ENCODE measurements around the gene INMT.

Gene INMT

DNA sequence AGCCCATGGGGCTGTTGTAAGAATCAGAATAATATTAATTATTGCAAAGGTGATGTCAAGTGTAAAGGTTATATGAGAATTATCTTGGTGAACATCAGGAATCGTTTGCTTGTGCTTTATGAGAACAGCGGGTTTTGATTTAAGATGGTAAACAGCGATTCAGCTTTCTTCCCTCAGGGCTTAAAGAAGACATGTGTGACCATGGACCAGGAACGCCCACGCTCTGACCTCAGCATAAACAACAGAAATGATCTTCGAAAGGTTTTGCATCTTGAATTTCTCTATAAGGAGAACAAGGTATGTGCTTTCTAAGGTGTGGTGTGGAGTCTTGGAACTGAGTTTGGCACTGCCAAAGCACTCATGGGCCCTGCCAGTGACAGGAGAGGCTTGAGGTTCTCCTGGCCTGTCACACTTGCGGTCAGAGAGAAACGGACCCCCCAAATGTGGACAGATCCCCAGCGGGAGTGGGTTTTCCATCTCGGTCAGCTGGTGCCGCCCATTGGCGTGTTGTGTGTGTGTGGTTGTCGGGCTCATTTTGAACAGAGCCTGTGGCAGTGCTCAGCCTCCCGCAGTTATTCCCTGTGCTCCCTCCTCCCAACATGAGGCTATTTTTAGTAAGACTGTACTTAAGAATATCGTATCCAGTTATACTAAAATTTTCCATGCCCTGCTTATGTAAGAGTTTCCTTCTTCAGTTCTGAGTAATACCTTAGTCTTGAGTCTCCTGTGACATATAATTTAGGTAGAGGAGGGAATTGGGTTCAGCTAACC is 26.5 kb downstream of the INMT start:
- TF ChIP-seq ZNF10 (tag by site-specific recombination; IDR thresholded peaks at IDR 0.05): no peak
- no peak for TF ChIP-seq MYNN (tag by site-specific recombination; IDR thresholded peaks at IDR 0.05; ENCODE audit: borderline replicate concordance)
- TF ChIP-seq ZBTB48 (tag by site-specific recombination; IDR thresholded peaks at IDR 0.05): no peak
- TF ChIP-seq BCL11A (tag by site-specific recombination; IDR thresholded peaks at IDR 0.05; ENCODE audit: low read depth): no peak
- no peak for TF ChIP-seq IKZF3 (tag by site-specific recombination; IDR thresholded peaks at IDR 0.05)
- TF ChIP-seq, protein P1, sequence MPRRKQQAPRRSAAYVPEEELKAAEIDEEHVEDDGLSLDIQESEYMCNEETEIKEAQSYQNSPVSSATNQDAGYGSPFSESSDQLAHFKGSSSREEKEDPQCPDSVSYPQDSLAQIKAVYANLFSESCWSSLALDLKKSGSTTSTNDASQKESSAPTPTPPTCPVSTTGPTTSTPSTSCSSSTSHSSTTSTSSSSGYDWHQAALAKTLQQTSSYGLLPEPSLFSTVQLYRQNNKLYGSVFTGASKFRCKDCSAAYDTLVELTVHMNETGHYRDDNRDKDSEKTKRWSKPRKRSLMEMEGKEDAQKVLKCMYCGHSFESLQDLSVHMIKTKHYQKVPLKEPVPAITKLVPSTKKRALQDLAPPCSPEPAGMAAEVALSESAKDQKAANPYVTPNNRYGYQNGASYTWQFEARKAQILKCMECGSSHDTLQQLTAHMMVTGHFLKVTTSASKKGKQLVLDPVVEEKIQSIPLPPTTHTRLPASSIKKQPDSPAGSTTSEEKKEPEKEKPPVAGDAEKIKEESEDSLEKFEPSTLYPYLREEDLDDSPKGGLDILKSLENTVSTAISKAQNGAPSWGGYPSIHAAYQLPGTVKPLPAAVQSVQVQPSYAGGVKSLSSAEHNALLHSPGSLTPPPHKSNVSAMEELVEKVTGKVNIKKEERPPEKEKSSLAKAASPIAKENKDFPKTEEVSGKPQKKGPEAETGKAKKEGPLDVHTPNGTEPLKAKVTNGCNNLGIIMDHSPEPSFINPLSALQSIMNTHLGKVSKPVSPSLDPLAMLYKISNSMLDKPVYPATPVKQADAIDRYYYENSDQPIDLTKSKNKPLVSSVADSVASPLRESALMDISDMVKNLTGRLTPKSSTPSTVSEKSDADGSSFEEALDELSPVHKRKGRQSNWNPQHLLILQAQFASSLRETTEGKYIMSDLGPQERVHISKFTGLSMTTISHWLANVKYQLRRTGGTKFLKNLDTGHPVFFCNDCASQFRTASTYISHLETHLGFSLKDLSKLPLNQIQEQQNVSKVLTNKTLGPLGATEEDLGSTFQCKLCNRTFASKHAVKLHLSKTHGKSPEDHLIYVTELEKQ (tag by site-specific recombination; IDR thresholded peaks at IDR 0.05; ENCODE audit: borderline replicate concordance): no peak
- TF ChIP-seq ZFP37 (tag by site-specific recombination; IDR thresholded peaks at IDR 0.05): no peak
- ChIA-PET POLR2A (no interaction called here), CTCF (no interaction called here)
- Histone ChIP-seq H3K27ac (ENCODE audit: extremely low read depth, low read depth, low read length) (no peak overlapping the region), H3K36me3 (ENCODE audit: control insufficient read depth in 2 of 2, insufficient read depth in 1 of 2, low read length in 2 of 2) (peaks cover 12 to 30% of the 10 kb centered on the region in 2 experiments), H3K4me3 (ENCODE audit: low read depth, low read length) (no peak overlapping the region), H3K9me3 (ENCODE audit: control insufficient read depth, insufficient read depth, low read depth, low read length) (no peaks in the 10 kb centered on the region), H3K4me1 (ENCODE audit: control insufficient read depth, insufficient read depth, low read length) (no peaks in the 10 kb centered on the region)

DNA sequence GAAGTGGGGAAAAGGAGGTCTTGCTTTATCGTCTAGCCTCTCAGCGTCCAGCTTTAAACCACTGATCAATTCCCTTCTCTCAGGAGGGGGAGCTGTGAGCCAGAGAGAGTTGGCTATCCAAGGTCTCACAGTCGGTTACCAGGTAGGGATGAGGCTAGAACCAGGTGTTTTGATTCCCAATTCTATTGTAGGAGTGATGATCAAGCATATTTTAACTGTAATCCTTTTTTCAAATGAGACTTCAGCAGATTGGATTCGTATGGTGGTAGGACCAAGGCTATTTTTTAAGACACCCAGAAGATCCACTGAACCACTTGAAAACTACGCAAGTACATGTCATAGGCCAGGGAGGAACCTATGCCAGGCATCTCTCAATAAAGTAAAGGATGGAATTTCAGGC is 27.6 kb downstream of the INMT start:
- Histone ChIP-seq H3K27ac (ENCODE audit: extremely low read depth, low read depth, low read length) (no peak overlapping the region), H3K4me1 (ENCODE audit: control insufficient read depth, insufficient read depth, low read length) (no peaks in the 10 kb centered on the region), H3K4me3 (ENCODE audit: low read depth, low read length) (no peak overlapping the region), H3K36me3 (ENCODE audit: control insufficient read depth in 2 of 2, insufficient read depth in 1 of 2, low read length in 2 of 2) (peaks cover 12 to 33% of the 10 kb centered on the region in 2 experiments), H3K9me3 (ENCODE audit: control insufficient read depth, insufficient read depth, low read depth, low read length) (no peaks in the 10 kb centered on the region)
- TF ChIP-seq SCRT1 (tag by site-specific recombination; IDR thresholded peaks at IDR 0.05; ENCODE audit: borderline replicate concordance) (no peak), WT1 (tag by site-specific recombination; IDR thresholded peaks at IDR 0.05) (no peak), ZIC2 (tag by site-specific recombination; IDR thresholded peaks at IDR 0.05) (no peak), ZBTB1 (tag by site-specific recombination; IDR thresholded peaks at IDR 0.05) (no peak), KLF9 (tag by site-specific recombination; IDR thresholded peaks at IDR 0.05; ENCODE audit: low read depth) (no peak), ZNF654 (tag by site-specific recombination; IDR thresholded peaks at IDR 0.05; ENCODE audit: low read depth) (no peak)
- TF ChIP-seq, protein P2, sequence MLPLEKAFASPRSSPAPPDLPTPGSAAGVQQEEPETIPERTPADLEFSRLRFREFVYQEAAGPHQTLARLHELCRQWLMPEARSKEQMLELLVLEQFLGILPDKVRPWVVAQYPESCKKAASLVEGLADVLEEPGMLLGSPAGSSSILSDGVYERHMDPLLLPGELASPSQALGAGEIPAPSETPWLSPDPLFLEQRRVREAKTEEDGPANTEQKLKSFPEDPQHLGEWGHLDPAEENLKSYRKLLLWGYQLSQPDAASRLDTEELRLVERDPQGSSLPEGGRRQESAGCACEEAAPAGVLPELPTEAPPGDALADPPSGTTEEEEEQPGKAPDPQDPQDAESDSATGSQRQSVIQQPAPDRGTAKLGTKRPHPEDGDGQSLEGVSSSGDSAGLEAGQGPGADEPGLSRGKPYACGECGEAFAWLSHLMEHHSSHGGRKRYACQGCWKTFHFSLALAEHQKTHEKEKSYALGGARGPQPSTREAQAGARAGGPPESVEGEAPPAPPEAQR (tag by site-specific recombination; IDR thresholded peaks at IDR 0.05): no peak
- TF ChIP-seq, protein P3, sequence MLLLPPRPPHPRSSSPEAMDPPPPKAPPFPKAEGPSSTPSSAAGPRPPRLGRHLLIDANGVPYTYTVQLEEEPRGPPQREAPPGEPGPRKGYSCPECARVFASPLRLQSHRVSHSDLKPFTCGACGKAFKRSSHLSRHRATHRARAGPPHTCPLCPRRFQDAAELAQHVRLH (tag by site-specific recombination; IDR thresholded peaks at IDR 0.05): no peak
- ChIA-PET CTCF (no interaction called here), POLR2A (no interaction called here)

DNA sequence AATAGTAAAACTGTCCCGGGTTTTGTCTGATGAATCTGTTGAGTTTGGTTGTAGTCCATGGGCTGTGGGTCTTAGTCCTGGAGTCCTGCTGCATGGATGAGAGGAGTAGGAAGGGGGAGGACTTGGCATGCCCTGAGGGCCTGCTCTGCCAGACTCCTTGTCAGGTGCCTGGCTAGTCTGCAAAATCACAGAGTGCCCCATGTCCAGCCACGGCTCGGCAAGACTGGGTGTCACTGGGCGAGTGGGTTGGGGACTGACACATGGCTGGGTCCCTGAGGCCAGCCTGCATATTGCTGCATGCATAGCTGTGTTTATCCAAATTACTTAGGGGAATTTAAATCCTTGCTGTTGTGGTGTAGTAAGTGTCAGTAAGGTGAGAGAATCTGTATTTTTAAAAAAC is 29.0 kb downstream of the INMT start:
- Histone ChIP-seq H3K4me3 (ENCODE audit: low read depth, low read length) (no peak overlapping the region), H3K9me3 (ENCODE audit: control insufficient read depth, insufficient read depth, low read depth, low read length) (no peaks in the 10 kb centered on the region), H3K36me3 (ENCODE audit: control insufficient read depth in 2 of 2, insufficient read depth in 1 of 2, low read length in 2 of 2) (peaks cover 12 to 42% of the 10 kb centered on the region in 2 experiments), H3K4me1 (ENCODE audit: control insufficient read depth, insufficient read depth, low read length) (no peaks in the 10 kb centered on the region), H3K27ac (ENCODE audit: extremely low read depth, low read depth, low read length) (no peak overlapping the region)
- POLR2A ChIA-PET: no interaction called here
- CTCF ChIA-PET: interaction anchor here (0.6 kb wide), 1 partner anchor 40 kb away, joined by 3 read pairs; no protein-coding TSS in a partner anchor
- TF ChIP-seq ZNF341 (tag by site-specific recombination; IDR thresholded peaks at IDR 0.05; ENCODE audit: low read depth) (no peak), ZNF214 (tag by site-specific recombination; IDR thresholded peaks at IDR 0.05; ENCODE audit: borderline replicate concordance) (no peak), REPIN1 (tag by site-specific recombination; IDR thresholded peaks at IDR 0.05; ENCODE audit: low read depth) (no peak), ZNF311 (tag by site-specific recombination; IDR thresholded peaks at IDR 0.05; ENCODE audit: borderline replicate concordance) (no peak), ZNF221 (tag by site-specific recombination; IDR thresholded peaks at IDR 0.05; ENCODE audit: borderline replicate concordance) (no peak), ZNF701 (tag by site-specific recombination; IDR thresholded peaks at IDR 0.05) (no peak), ZNF292 (tag by site-specific recombination; IDR thresholded peaks at IDR 0.05; ENCODE audit: borderline replicate concordance, low read depth) (no peak)
- TF ChIP-seq, protein P4, sequence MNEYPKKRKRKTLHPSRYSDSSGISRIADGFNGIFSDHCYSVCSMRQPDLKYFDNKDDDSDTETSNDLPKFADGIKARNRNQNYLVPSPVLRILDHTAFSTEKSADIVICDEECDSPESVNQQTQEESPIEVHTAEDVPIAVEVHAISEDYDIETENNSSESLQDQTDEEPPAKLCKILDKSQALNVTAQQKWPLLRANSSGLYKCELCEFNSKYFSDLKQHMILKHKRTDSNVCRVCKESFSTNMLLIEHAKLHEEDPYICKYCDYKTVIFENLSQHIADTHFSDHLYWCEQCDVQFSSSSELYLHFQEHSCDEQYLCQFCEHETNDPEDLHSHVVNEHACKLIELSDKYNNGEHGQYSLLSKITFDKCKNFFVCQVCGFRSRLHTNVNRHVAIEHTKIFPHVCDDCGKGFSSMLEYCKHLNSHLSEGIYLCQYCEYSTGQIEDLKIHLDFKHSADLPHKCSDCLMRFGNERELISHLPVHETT (tag by site-specific recombination; IDR thresholded peaks at IDR 0.05): no peak

All from HEK293 (cell line).